H1 (cell line): ENCODE data around the gene PRCP. TPM values are rescaled to one million over a fixed set of nuclear protein-coding genes. Genes with fewer than 3 reads are reported as not detected.

ENCODE experiments used
- CTCF ChIA-PET: fragments of 300-600 bp; sonication (Branson Sonifier 250); formaldehyde crosslinking; loops from one replicate; lab custom pipeline; 2021; ENCODE audit not compliant: partially characterized antibody; lab: Charles Lee
- POLR2A ChIA-PET: fragments of 300-600 bp; sonication (Branson Sonifier 250); formaldehyde crosslinking; loops from one replicate; lab custom pipeline; 2021; ENCODE audit warnings: inconsistent platforms; ENCODE audit not compliant: partially characterized antibody; lab: Charles Lee
- DNase-seq, 2 experiments: peaks; one replicate each; pipeline versions ENCODE4 v3.0.0 to v3.0.0-alpha.2; 2010 to 2022; ENCODE audit warnings: low spot score in 2 of 2, low read depth in 1 of 2, mixed read lengths in 1 of 2
- FAIRE-seq: peaks from 2 replicates; lab custom pipeline; 2011; peaks lifted over from hg19 to GRCh38; lab: Jason Lieb, UNC
- H2AFZ ChIP-seq: 2 replicates; pipeline ENCODE4 v1.8.1; 2012; ENCODE audit warnings: low read length, inconsistent platforms
- H2AK5ac ChIP-seq: 2 replicates; pipeline ENCODE4 v1.6.1; 2013; ENCODE audit warnings: low read depth, low read length
- H2BK120ac ChIP-seq: replicated peaks from 2 replicates; pipeline ENCODE3; 2013; ENCODE audit warnings: low read depth, low read length, inconsistent platforms
- H2BK12ac ChIP-seq: 2 replicates; pipeline ENCODE4 v1.6.1; 2013; ENCODE audit warnings: low read depth, low read length
- H2BK15ac ChIP-seq: 2 replicates; pipeline ENCODE4 v1.6.1; 2013; ENCODE audit warnings: low read length
- H2BK20ac ChIP-seq: 2 replicates; pipeline ENCODE4 v1.6.1; 2013; ENCODE audit warnings: low read length
- H2BK5ac ChIP-seq: 2 replicates; pipeline ENCODE4 v1.6.1; 2013; ENCODE audit warnings: low read depth, low read length
- H3K14ac ChIP-seq: 2 replicates; pipeline ENCODE4 v1.6.1; 2013; ENCODE audit warnings: inconsistent platforms; ENCODE audit not compliant: insufficient read length
- H3K18ac ChIP-seq: 2 replicates; pipeline ENCODE4 v1.6.1; 2013; ENCODE audit warnings: low read length; ENCODE audit errors: extremely low read depth
- H3K23ac ChIP-seq: 2 replicates; pipeline ENCODE4 v1.6.1; 2013; ENCODE audit warnings: inconsistent platforms; ENCODE audit not compliant: insufficient read length
- H3K23me2 ChIP-seq: 2 replicates; pipeline ENCODE4 v1.6.1; 2013; ENCODE audit warnings: low read depth, low read length
- H3K27ac ChIP-seq: 2 replicates; pipeline ENCODE4 v1.6.1; 2011; ENCODE audit warnings: low read depth, low read length, inconsistent platforms
- H3K27me3 ChIP-seq, 4 experiments: replicated peaks in 1 of 4; 1 replicate in 1 of 4; 2 replicates in 3 of 4; pipeline versions ENCODE4 v1.6.1 to v1.8.1; 2011 to 2013; ENCODE audit warnings: low read length in 3 of 4, mild to moderate bottlenecking in 3 of 4, inconsistent platforms in 2 of 4, mixed read lengths in 2 of 4, moderate library complexity in 1 of 4; ENCODE audit not compliant: control insufficient read depth in 3 of 4, insufficient read depth in 3 of 4; ENCODE audit errors: extremely low read depth in 1 of 4
- H3K36me3 ChIP-seq, 4 experiments: 2 replicates each; pipeline versions ENCODE4 v1.6.1 to v1.8.1; 2011 to 2013; ENCODE audit warnings: mild to moderate bottlenecking in 4 of 4, low read length in 3 of 4, moderate library complexity in 2 of 4, control low read depth in 1 of 4, inconsistent platforms in 1 of 4; ENCODE audit not compliant: insufficient read depth in 4 of 4, control insufficient read depth in 2 of 4
- H3K4ac ChIP-seq: replicated peaks from 2 replicates; pipeline ENCODE3; 2013; ENCODE audit warnings: low read length, low read depth, mixed read lengths, inconsistent platforms; ENCODE audit not compliant: insufficient read length
- H3K4me1 ChIP-seq, 4 experiments: replicated peaks in 1 of 4; 1 replicate in 1 of 4; 2 replicates in 3 of 4; pipeline versions ENCODE4 v1.6.1 to v1.8.1; 2011 to 2013; ENCODE audit warnings: low read length in 3 of 4, inconsistent platforms in 2 of 4, mixed read lengths in 1 of 4; ENCODE audit not compliant: insufficient read depth in 4 of 4, control insufficient read depth in 3 of 4
- H3K4me2 ChIP-seq, 2 experiments: 2 replicates each; pipeline versions ENCODE4 v1.6.1 to v1.8.1; 2011 to 2013; ENCODE audit warnings: low read depth in 2 of 2, low read length in 2 of 2, control low read depth in 1 of 2, inconsistent platforms in 1 of 2, mild to moderate bottlenecking in 1 of 2; ENCODE audit not compliant: insufficient read depth in 1 of 2
- H3K4me3 ChIP-seq, 4 experiments: fragments of 200-600, 300-600 bp in 1 of 4; sonication (generic), shearing (Covaris generic), sonication (Bioruptor Twin) in 1 of 4; 2 replicates each; pipeline versions ENCODE4 v1.5.1 to v1.8.1; 2011 to 2016; ENCODE audit warnings: low read length in 4 of 4, low read depth in 3 of 4, control low read depth in 2 of 4, inconsistent platforms in 2 of 4, mild to moderate bottlenecking in 2 of 4, mixed read lengths in 1 of 4, moderate library complexity in 1 of 4; ENCODE audit not compliant: insufficient read depth in 2 of 4; ENCODE audit errors: extremely low read depth in 1 of 4
- H3K56ac ChIP-seq: replicated peaks from 2 replicates; pipeline ENCODE3; 2013; ENCODE audit warnings: low read depth, mild to moderate bottlenecking, mixed read lengths, low read length, inconsistent platforms; ENCODE audit not compliant: insufficient read length
- H3K79me1 ChIP-seq: 2 replicates; pipeline ENCODE4 v1.6.1; 2013; ENCODE audit warnings: low read depth, low read length, control low read depth
- H3K79me2 ChIP-seq, 2 experiments: 2 replicates each; pipeline versions ENCODE4 v1.6.1 to v1.8.1; 2012 to 2013; ENCODE audit warnings: low read length in 2 of 2, mild to moderate bottlenecking in 2 of 2, inconsistent platforms in 1 of 2; ENCODE audit not compliant: insufficient read depth in 2 of 2, control insufficient read depth in 1 of 2
- H3K9ac ChIP-seq, 4 experiments: replicated peaks in 1 of 4; 1 replicate in 1 of 4; 2 replicates in 3 of 4; pipeline versions ENCODE4 v1.6.1 to v1.8.1; 2011 to 2013; ENCODE audit warnings: low read depth in 3 of 4, low read length in 3 of 4, control low read depth in 2 of 4, mild to moderate bottlenecking in 2 of 4, moderate library complexity in 2 of 4, inconsistent platforms in 1 of 4; ENCODE audit errors: extremely low read depth in 1 of 4
- H3K9me3 ChIP-seq, 2 experiments: 2 replicates each; pipeline versions ENCODE4 v1.6.1 to v1.8.1; 2012 to 2013; ENCODE audit warnings: mild to moderate bottlenecking in 2 of 2, moderate library complexity in 2 of 2, control low read depth in 1 of 2, inconsistent platforms in 1 of 2, low read depth in 1 of 2, low read length in 1 of 2, mixed read lengths in 1 of 2; ENCODE audit not compliant: insufficient read depth in 2 of 2
- H4K20me1 ChIP-seq, 2 experiments: replicated peaks in 1 of 2; 2 replicates each; pipeline versions ENCODE3 to v1.8.1; 2011 to 2013; ENCODE audit warnings: inconsistent platforms in 2 of 2, low read length in 2 of 2, mild to moderate bottlenecking in 1 of 2; ENCODE audit not compliant: insufficient read depth in 2 of 2, control insufficient read depth in 1 of 2
- H4K5ac ChIP-seq: 2 replicates; pipeline ENCODE4 v1.6.1; 2013; ENCODE audit warnings: low read length, low read depth, mixed read lengths, inconsistent platforms; ENCODE audit not compliant: insufficient read length
- H4K8ac ChIP-seq: 2 replicates; pipeline ENCODE4 v1.8.0; 2013; ENCODE audit warnings: mild to moderate bottlenecking, moderate library complexity, low read length, inconsistent platforms; ENCODE audit not compliant: insufficient read depth; ENCODE audit errors: extremely low read depth
- H4K91ac ChIP-seq: replicated peaks from 2 replicates; pipeline ENCODE3; 2013; ENCODE audit warnings: low read length, mixed read lengths, inconsistent platforms; ENCODE audit not compliant: insufficient read length
- ASH2L ChIP-seq: fragments of 200-600, 300-600 bp; sonication (generic); IDR thresholded peaks from one replicate; pipeline ENCODE4 v1.7.1; 2017; ENCODE audit warnings: low read length
- BACH1 ChIP-seq: IDR thresholded peaks from 2 replicates; pipeline ENCODE4 v1.6.1; 2012; ENCODE audit warnings: low read length, improper control_type of control experiment
- BRCA1 ChIP-seq: IDR thresholded peaks from 2 replicates; pipeline ENCODE4 v1.6.1; 2012; ENCODE audit warnings: low read depth, low read length, improper control_type of control experiment
- CHD2 ChIP-seq: IDR thresholded peaks from 2 replicates; pipeline ENCODE4 v1.6.1; 2012; ENCODE audit warnings: low read length, improper control_type of control experiment
- CTBP2 ChIP-seq: IDR thresholded peaks from 2 replicates; pipeline ENCODE4 v1.7.0; 2011; ENCODE audit warnings: borderline replicate concordance, mild to moderate bottlenecking, moderate library complexity, mixed read lengths, low read length; ENCODE audit not compliant: insufficient read depth, insufficient read length
- EP300 ChIP-seq, 2 experiments: IDR thresholded peaks; 1 replicate in 1 of 2; 2 replicates in 1 of 2; pipeline ENCODE4 v1.6.1; 2011 to 2012; ENCODE audit warnings: low read depth in 2 of 2, low read length in 2 of 2, mild to moderate bottlenecking in 2 of 2, borderline replicate concordance in 1 of 2, inconsistent platforms in 1 of 2, moderate library complexity in 1 of 2
- HDAC6 ChIP-seq: IDR thresholded peaks from one replicate; pipeline ENCODE4 v1.7.1; 2012; ENCODE audit warnings: low read depth, mild to moderate bottlenecking, inconsistent platforms, low read length, moderate library complexity
- JUND ChIP-seq: IDR thresholded peaks from 2 replicates; pipeline ENCODE4 v1.6.1; 2011; ENCODE audit warnings: mild to moderate bottlenecking, improper control_type of control experiment, low read length
- SIN3A ChIP-seq, 2 experiments: IDR thresholded peaks in 1 of 2; conservative IDR thresholded peaks in 1 of 2; 2 replicates each; pipeline ENCODE4 v1.6.1; 2011 to 2012; ENCODE audit warnings: low read length in 2 of 2, improper control_type of control experiment in 1 of 2, low read depth in 1 of 2, mild to moderate bottlenecking in 1 of 2
- SIRT6 ChIP-seq: IDR thresholded peaks from one replicate; pipeline ENCODE4 v1.7.1; 2012; ENCODE audit warnings: low read length, inconsistent platforms
- TBP ChIP-seq: IDR thresholded peaks from 2 replicates; pipeline ENCODE4 v1.6.1; 2011; ENCODE audit warnings: low read depth, low read length, improper control_type of control experiment
- WGBS, 2 experiments: shearing (Covaris generic) in 1 of 2; methylation state at CpG; one replicate each; pipeline versions ENCODE4 v1.1.6 to v1.1.7; 2013 to 2015; ENCODE audit warnings: low lambda C conversion rate in 2 of 2, mixed read lengths in 2 of 2, inconsistent platforms in 1 of 2, low coverage in 1 of 2, missing lambda C conversion rate in 1 of 2; ENCODE audit not compliant: insufficient replicate concordance in 2 of 2, insufficient coverage in 1 of 2, insufficient read length in 1 of 2; ENCODE audit errors: extremely low coverage in 1 of 2, missing lambda C conversion rate in 1 of 2; 5-methylcytosine and 5-hydroxymethylcytosine counted together
- polyA plus RNA-seq, 7 experiments: library from polyadenylated mRNA; depleted of rRNA in 3 of 7; stranded (reverse) in 5 of 7; unstranded in 2 of 7; fragments of >200 nt in 5 of 7; fragments of 200-250 nt in 2 of 7; gene quantifications; 1 replicate in 5 of 7; 2 replicates in 1 of 7; 4 replicates in 1 of 7; pipeline versions ENCODE4 v1.2.1 to v1.2.3, GENCODE V29; 2011 to 2013; ENCODE audit warnings: missing spikeins in 2 of 7, mixed read lengths in 2 of 7
- total RNA-seq: library from RNA; stranded (reverse); fragmentation: NEBNext Ultra II Directional; extraction: Animal tissue kit (Norgen Biotek cat#: 25700); gene quantifications from 2 replicates; pipeline ENCODE4 v1.2.1, GENCODE V29; 2021
- TF ChIP-seq, protein P1 (sequence below): IDR thresholded peaks from 2 replicates; pipeline ENCODE4 v1.6.1; 2012; ENCODE audit warnings: inconsistent platforms

Gene PRCP
- total and polyA plus RNA-seq, 2 of the 8 experiments (the other 6 are each of a cell fraction or from before 2014, with no cell fraction given) = 63.8 to 84.4 TPM

DNA sequence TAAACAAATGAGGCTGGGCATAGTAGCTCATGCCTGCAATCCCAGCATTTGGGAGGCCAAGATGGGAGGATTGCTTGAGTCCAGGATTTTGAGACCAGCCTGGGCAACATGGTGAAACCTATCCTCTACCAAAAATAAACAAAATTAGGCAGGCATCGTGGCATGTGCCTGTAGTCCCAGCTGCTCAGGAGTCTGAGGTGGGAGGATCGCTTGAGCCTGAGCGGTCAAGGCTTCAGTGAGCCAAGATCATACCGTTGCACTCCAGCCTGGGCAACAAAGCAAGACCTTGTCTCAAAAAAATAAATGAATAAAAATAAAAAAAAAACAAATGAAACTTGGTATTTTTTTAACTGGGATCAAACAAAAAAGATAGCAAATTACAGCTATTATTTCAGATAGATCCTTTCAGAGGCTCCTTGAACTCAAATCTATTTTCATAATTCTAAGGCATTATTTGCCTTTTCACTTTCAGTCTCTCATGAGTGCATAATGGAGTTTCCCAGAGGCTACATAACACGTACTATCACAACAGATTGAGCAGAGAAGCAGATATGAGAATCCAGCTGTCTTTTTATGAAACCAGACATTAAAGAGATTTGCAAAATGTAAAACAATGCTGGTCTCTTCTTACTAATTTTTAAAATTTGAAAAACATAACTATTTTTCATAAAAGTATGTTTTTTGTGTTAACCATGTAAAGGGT lies 24.4 kb upstream of the PRCP start:
- no peak overlapping the region for H4K5ac ChIP-seq
- H3K27ac ChIP-seq = no peak overlapping the region
- H2AFZ ChIP-seq = no peak overlapping the region
- no peaks in the 10 kb centered on the region for H3K79me1 ChIP-seq
- H3K14ac ChIP-seq = no peak overlapping the region
- no peak overlapping the region for H2BK20ac ChIP-seq
- DNase-seq = no peak
- H4K91ac ChIP-seq = no peak overlapping the region
- no peaks in the 10 kb centered on the region for H3K23me2 ChIP-seq
- no peaks in the 10 kb centered on the region for H3K4me1 ChIP-seq
- H3K36me3 ChIP-seq = peaks cover 0 to 19% (median 1%) of the 10 kb centered on the region in 4 experiments; a peak in 4 of 8 replicates
- H3K79me2 ChIP-seq = no peaks in the 10 kb centered on the region
- no peak overlapping the region for H3K9ac ChIP-seq
- WGBS, 2 experiments = 89% methylated on average over 5 of the region's 5 CpGs; no CpG with 5 or more reads in 1 of the 2 experiments
- no peak overlapping the region for H2BK5ac ChIP-seq
- no peak overlapping the region for H2AK5ac ChIP-seq
- H3K56ac ChIP-seq = no peak overlapping the region
- no peak overlapping the region for H2BK15ac ChIP-seq
- H2BK120ac ChIP-seq = no peak overlapping the region
- no peak overlapping the region for H2BK12ac ChIP-seq
- H3K9me3 ChIP-seq = no peaks in the 10 kb centered on the region
- peaks cover 0 to 3% of the 10 kb centered on the region in 2 experiments for H4K20me1 ChIP-seq
- CTCF ChIA-PET = interaction anchor here (0.6 to 2.8 kb wide), 9 partner anchors 11 to 229 kb away, joined by 3 to 10 read pairs (median 3); no protein-coding TSS in a partner anchor
- no peak overlapping the region for H3K4ac ChIP-seq
- no peak overlapping the region for H3K23ac ChIP-seq
- H3K18ac ChIP-seq = no peak overlapping the region
- H3K4me3 ChIP-seq = no peak overlapping the region
- POLR2A ChIA-PET = no interaction called here
- no peak overlapping the region for H3K4me2 ChIP-seq
- no peaks in the 10 kb centered on the region for H3K27me3 ChIP-seq
- no peak overlapping the region; the same call in 1 of the 2 replicates for H4K8ac ChIP-seq
- no peak for FAIRE-seq
- no peak for TF ChIP-seq TBP
- no peak for TF ChIP-seq BACH1
- no peak for TF ChIP-seq BRCA1
- no peak for TF ChIP-seq CTBP2
- TF ChIP-seq JUND = no peak
- no peak for TF ChIP-seq CHD2
- no peak for TF ChIP-seq EP300 (IDR thresholded peaks at IDR 0.05; ENCODE audit: borderline replicate concordance in 1 of 2, low read depth in 2 of 2, low read length in 2 of 2)
- TF ChIP-seq, protein P1, sequence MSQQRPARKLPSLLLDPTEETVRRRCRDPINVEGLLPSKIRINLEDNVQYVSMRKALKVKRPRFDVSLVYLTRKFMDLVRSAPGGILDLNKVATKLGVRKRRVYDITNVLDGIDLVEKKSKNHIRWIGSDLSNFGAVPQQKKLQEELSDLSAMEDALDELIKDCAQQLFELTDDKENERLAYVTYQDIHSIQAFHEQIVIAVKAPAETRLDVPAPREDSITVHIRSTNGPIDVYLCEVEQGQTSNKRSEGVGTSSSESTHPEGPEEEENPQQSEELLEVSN = no peak
- TF ChIP-seq HDAC6 = no peak
- TF ChIP-seq SIRT6 = no peak
- TF ChIP-seq ASH2L = no peak
- TF ChIP-seq SIN3A (conservative IDR thresholded peaks at IDR 0.05 in 1 of 2, IDR thresholded peaks at IDR 0.05 in 1 of 2; ENCODE audit: low read depth in 1 of 2, low read length in 2 of 2) = no peak
